ENCODE measurements around the gene NEGR1. TPM values are rescaled to one million over a fixed set of nuclear protein-coding genes. Genes with fewer than 3 reads are reported as not detected.

The NEGR1 gene
- total RNA-seq, 1 donor from 2014 or later: 18.1 TPM

- Histone ChIP-seq H3K9me3 (no peaks in the 10 kb centered on the region), H3K4me1 (no peaks in the 10 kb centered on the region), H3K27ac (no peak overlapping the region), H3K4me3 (no peak overlapping the region), H3K27me3 (ENCODE audit: low read depth) (no peaks in the 10 kb centered on the region), H3K36me3 (no peaks in the 10 kb centered on the region)
- DNase-seq (no peak), ATAC-seq (no peak)
- intact Hi-C loops (cut with DNase I): no loop called here
- TF ChIP-seq, protein P1, sequence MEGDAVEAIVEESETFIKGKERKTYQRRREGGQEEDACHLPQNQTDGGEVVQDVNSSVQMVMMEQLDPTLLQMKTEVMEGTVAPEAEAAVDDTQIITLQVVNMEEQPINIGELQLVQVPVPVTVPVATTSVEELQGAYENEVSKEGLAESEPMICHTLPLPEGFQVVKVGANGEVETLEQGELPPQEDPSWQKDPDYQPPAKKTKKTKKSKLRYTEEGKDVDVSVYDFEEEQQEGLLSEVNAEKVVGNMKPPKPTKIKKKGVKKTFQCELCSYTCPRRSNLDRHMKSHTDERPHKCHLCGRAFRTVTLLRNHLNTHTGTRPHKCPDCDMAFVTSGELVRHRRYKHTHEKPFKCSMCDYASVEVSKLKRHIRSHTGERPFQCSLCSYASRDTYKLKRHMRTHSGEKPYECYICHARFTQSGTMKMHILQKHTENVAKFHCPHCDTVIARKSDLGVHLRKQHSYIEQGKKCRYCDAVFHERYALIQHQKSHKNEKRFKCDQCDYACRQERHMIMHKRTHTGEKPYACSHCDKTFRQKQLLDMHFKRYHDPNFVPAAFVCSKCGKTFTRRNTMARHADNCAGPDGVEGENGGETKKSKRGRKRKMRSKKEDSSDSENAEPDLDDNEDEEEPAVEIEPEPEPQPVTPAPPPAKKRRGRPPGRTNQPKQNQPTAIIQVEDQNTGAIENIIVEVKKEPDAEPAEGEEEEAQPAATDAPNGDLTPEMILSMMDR (IDR thresholded peaks at IDR 0.05): no peak
These were observed 115.9 kb downstream of the NEGR1 start for GRCh38 chr1:72166426-72166825.

GRCh38 chr1:72150508-72150907, 131.8 kb downstream of the NEGR1 start:
- TF ChIP-seq, protein P1 (IDR thresholded peaks at IDR 0.05): no peak
- Histone ChIP-seq H3K27ac (no peak overlapping the region), H3K4me3 (no peak overlapping the region), H3K36me3 (no peaks in the 10 kb centered on the region), H3K9me3 (no peaks in the 10 kb centered on the region), H3K27me3 (ENCODE audit: low read depth) (no peaks in the 10 kb centered on the region), H3K4me1 (no peaks in the 10 kb centered on the region)
- no peak for DNase-seq
- no peak for ATAC-seq
- intact Hi-C loops (cut with DNase I): no loop called here

DNA sequence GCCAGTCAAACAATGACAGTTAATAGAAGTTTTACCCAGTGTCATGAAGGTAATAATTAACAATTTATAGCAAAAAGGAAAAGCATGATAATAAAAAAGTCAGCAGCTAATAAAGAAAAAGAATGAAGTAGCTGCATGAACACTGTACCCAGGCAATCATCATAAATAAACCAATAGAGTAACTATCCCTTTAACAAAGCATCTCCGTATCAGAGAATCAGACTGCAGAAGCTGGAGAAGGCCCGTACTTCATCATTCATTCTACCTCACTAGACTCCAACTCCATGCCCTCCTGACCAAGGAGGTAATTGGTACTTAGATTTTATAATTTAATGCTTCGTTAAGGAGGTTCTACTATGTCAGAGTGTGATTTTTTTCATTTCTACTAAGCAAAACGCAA, 140.5 kb downstream of the NEGR1 start:
- TF ChIP-seq, protein P1 (IDR thresholded peaks at IDR 0.05): no peak
- H3K27ac ChIP-seq: no peak overlapping the region
- intact Hi-C loops (cut with DNase I): no loop called here
- H3K9me3 ChIP-seq: no peaks in the 10 kb centered on the region
- no peaks in the 10 kb centered on the region for H3K4me1 ChIP-seq
- H3K36me3 ChIP-seq: no peaks in the 10 kb centered on the region
- no peak for DNase-seq
- H3K4me3 ChIP-seq: no peak overlapping the region
- no peaks in the 10 kb centered on the region for H3K27me3 ChIP-seq (ENCODE audit: low read depth)
- ATAC-seq: no peak

DNA sequence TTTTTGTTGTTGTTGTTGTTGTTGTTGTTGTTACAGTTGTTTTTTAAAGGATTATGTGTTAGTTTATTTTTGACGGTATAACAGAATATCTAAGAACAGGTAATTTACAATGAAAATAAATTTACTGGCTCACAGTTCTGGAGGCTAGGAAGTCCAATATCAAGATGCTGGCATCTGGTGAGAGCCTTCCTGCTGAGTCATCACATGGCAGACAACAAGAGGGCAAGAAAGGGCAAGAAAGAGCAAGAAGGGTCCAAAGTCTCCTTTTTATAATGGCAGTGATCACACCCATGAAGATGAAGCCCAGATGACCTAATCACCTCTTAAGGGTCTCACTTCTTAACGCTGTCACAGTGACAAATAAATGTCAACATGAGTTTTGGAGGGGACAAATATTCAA, 142.1 kb downstream of the NEGR1 start:
- TF ChIP-seq, protein P1 (IDR thresholded peaks at IDR 0.05): no peak
- H3K27me3 ChIP-seq (ENCODE audit: low read depth): no peaks in the 10 kb centered on the region
- no peak overlapping the region for H3K4me3 ChIP-seq
- no peaks in the 10 kb centered on the region for H3K9me3 ChIP-seq
- no peak overlapping the region for H3K27ac ChIP-seq
- no peaks in the 10 kb centered on the region for H3K36me3 ChIP-seq
- intact Hi-C loops (cut with DNase I): no loop called here
- no peak for ATAC-seq
- no peak for DNase-seq
- no peaks in the 10 kb centered on the region for H3K4me1 ChIP-seq

- no peaks in the 10 kb centered on the region for H3K9me3 ChIP-seq
- no peak for ATAC-seq
These were observed 144.7 kb downstream of the NEGR1 start for GRCh38 chr1:72137656-72138055.

More at GRCh38 chr1:72137656-72138055, 144.7 kb downstream of the NEGR1 start:
- intact Hi-C loops (cut with DNase I): no loop called here
- no peak overlapping the region for H3K27ac ChIP-seq
- no peak for DNase-seq
- no peaks in the 10 kb centered on the region for H3K4me1 ChIP-seq
- TF ChIP-seq, protein P1 (IDR thresholded peaks at IDR 0.05): no peak
- H3K27me3 ChIP-seq (ENCODE audit: low read depth): no peaks in the 10 kb centered on the region
- no peaks in the 10 kb centered on the region for H3K36me3 ChIP-seq
- no peak overlapping the region for H3K4me3 ChIP-seq
